Right renal cortex interstitium (tissue), 3 donors: ENCODE data around the gene PSME2. TPM values are rescaled to one million over a fixed set of nuclear protein-coding genes. Genes with fewer than 3 reads are reported as not detected.

Experiments used
- DNase-seq, 3 donors: peaks; one replicate each; pipeline ENCODE4 v3.0.0-alpha.2; 2013; ENCODE audit warnings: low read depth in 3 of 3, low spot score in 2 of 3
- polyA plus RNA-seq, 3 donors: library from polyadenylated mRNA; unstranded; fragments of 120-200 nt; gene quantifications; one replicate each; pipeline ENCODE4 v1.2.1, GENCODE V29; 2013; ENCODE audit not compliant: insufficient read length in 3 of 3

Gene PSME2
- polyA plus RNA-seq, 3 donors: 165 to 179 (median 171) TPM

- DNase-seq: no peak
Measured at GRCh38 chr14:24156840-24157239, 10.4 kb upstream of the PSME2 start.

- no peak for DNase-seq
Measured at GRCh38 chr14:24155100-24155499, 8.7 kb upstream of the PSME2 start.

- DNase-seq: no peak
Measured at GRCh38 chr14:24151404-24152080, 5.1 kb upstream of the PSME2 start.

GRCh38 chr14:24150993-24151392 lies 4.6 kb upstream of the PSME2 start:
- no peak for DNase-seq

- no peak for DNase-seq
Measured at GRCh38 chr14:24150567-24150966, 4.2 kb upstream of the PSME2 start.

GRCh38 chr14:24150061-24150460 lies 3.7 kb upstream of the PSME2 start:
- no peak for DNase-seq

- DNase-seq: no peak
Measured at GRCh38 chr14:24149302-24149969, 3.0 kb upstream of the PSME2 start.

- DNase-seq: no peak
Measured at GRCh38 chr14:24147761-24148428, 1.5 kb upstream of the PSME2 start.

GRCh38 chr14:24146978-24147760 lies 759 bp upstream of the PSME2 start, which contains the start of gene RNF31:
Gene RNF31, plus strand, starts transcription at chr14:24147498. Its CDS starts 201 bp downstream, at chr14:24147699.
- DNase-seq: peak; percentile 91 to 98 (median 96)

- DNase-seq: peak in 1 of 3 donors; percentile 34
Measured at GRCh38 chr14:24145690-24146452, 539 bp downstream of the PSME2 start.

- DNase-seq: no peak
Measured at GRCh38 chr14:24145219-24145618, 1.2 kb downstream of the PSME2 start.

GRCh38 chr14:24144451-24144850 lies 2.0 kb downstream of the PSME2 start:
- DNase-seq: no peak

- DNase-seq: no peak
Measured at GRCh38 chr14:24143511-24143910, 2.9 kb downstream of the PSME2 start.

- peak; percentile 96 to 100 (median 99) for DNase-seq
Measured at GRCh38 chr14:24141097-24141880, 5.1 kb downstream of the PSME2 start, which contains the start of gene EMC9. Gene EMC9, minus strand, starts transcription at chr14:24141591. Its CDS starts 287 bp downstream, at chr14:24141304.

- DNase-seq: no peak
Measured at GRCh38 chr14:24139272-24139934, 7.0 kb downstream of the PSME2 start.

GRCh38 chr14:24138396-24139271 lies 7.8 kb downstream of the PSME2 start:
- no peak for DNase-seq

- DNase-seq: no peak
Measured at GRCh38 chr14:24137529-24138395, 8.6 kb downstream of the PSME2 start.
